ENCODE data around the gene SPDYE18. TPM values are rescaled to one million over a fixed set of nuclear protein-coding genes. Genes with fewer than 3 reads are reported as not detected.

Gene SPDYE18
- total and polyA plus RNA-seq, 2 donors = 0.63 to 1.3 TPM

Small RNA genes within 50 kb of the gene (small RNA-seq; reads per million reads assigned to genes)
- not detected for gene RF00019

Other genes starting within 250 kb of the SPDYE18 start
- not detected for gene SPDYE17, start 30.2 kb downstream of the SPDYE18 start, total RNA-seq
- not detected for gene SPDYE17, start 30.2 kb downstream of the SPDYE18 start, polyA plus RNA-seq
- gene CCDC146, start 60.1 kb upstream of the SPDYE18 start, total RNA-seq = 25.7 TPM
- 6.6 TPM for gene CCDC146, start 60.1 kb upstream of the SPDYE18 start, polyA plus RNA-seq
- gene FGL2, start 137.3 kb upstream of the SPDYE18 start, total RNA-seq = 222 TPM
- gene FGL2, start 137.3 kb upstream of the SPDYE18 start, polyA plus RNA-seq = 106 TPM

Data from urinary bladder (tissue), 2 donors.